ENCODE results near the gene BDKRB1.

Gene BDKRB1

GRCh38 chr14:96263347-96264199 lies 7.6 kb downstream of the BDKRB1 start:
- DNase-seq = no peak

GRCh38 chr14:96264200-96264553 lies 8.2 kb downstream of the BDKRB1 start:
- no peak for DNase-seq

GRCh38 chr14:96264853-96265252 lies 8.8 kb downstream of the BDKRB1 start:
- no peak for DNase-seq

GRCh38 chr14:96265383-96266095 lies 9.5 kb downstream of the BDKRB1 start:
- no peak for DNase-seq

GRCh38 chr14:96267336-96267735 lies 11.3 kb downstream of the BDKRB1 start:
- no peak for DNase-seq

GRCh38 chr14:96267916-96268315 lies 11.9 kb downstream of the BDKRB1 start:
- no peak for DNase-seq

- DNase-seq = no peak
Observed at GRCh38 chr14:96268431-96269358, 12.7 kb downstream of the BDKRB1 start.

- DNase-seq = no peak
Observed at GRCh38 chr14:96269359-96269710, 13.3 kb downstream of the BDKRB1 start.

GRCh38 chr14:96270565-96271420 lies 14.8 kb downstream of the BDKRB1 start:
- no peak for DNase-seq

- DNase-seq = no peak
Observed at GRCh38 chr14:96271421-96271762, 15.4 kb downstream of the BDKRB1 start.

- DNase-seq = no peak
Observed at GRCh38 chr14:96272777-96273473, 16.9 kb downstream of the BDKRB1 start.

- DNase-seq = no peak
Observed at GRCh38 chr14:96273629-96274028, 17.6 kb downstream of the BDKRB1 start.

- DNase-seq = no peak
Observed at GRCh38 chr14:96274122-96274521, 18.1 kb downstream of the BDKRB1 start.

- no peak for DNase-seq
Observed at GRCh38 chr14:96274543-96274942, 18.5 kb downstream of the BDKRB1 start.

GRCh38 chr14:96275177-96276112 lies 19.4 kb downstream of the BDKRB1 start:
- peak; percentile 80 to 82 for DNase-seq

GRCh38 chr14:96277890-96278289 lies 21.9 kb downstream of the BDKRB1 start:
- DNase-seq = no peak

- DNase-seq = no peak
Observed at GRCh38 chr14:96279564-96279963, 23.6 kb downstream of the BDKRB1 start.

GRCh38 chr14:96280104-96280503 lies 24.1 kb downstream of the BDKRB1 start:
- no peak for DNase-seq

- DNase-seq = no peak
Observed at GRCh38 chr14:96281486-96281885, 25.5 kb downstream of the BDKRB1 start.

- DNase-seq = no peak
Observed at GRCh38 chr14:96284008-96284407, 28.0 kb downstream of the BDKRB1 start.

GRCh38 chr14:96284430-96284829 lies 28.4 kb downstream of the BDKRB1 start:
- DNase-seq = no peak

Data from stimulated activated CD4-positive, alpha-beta T cell treated with anti-CD3 and anti-CD28 coated beads, Interleukin-2, amount 100 ng/mL, for 24 hours (primary cell).